DMS79 treated with DMSO at 0.1 percent for 48 hours (cell line): ENCODE data around the gene G0S2.
A peak's percentile ranks its signal among the peaks of the same experiment; 100 is the strongest.

Experiments
- DNase-seq: peaks from one replicate; lab custom pipeline; 2025; lab: John Stamatoyannopoulos, UW

G0S2 gene

GRCh38 chr1:209674957-209675564 is at the start of gene G0S2:
TSS of gene G0S2 (plus strand) at chr1:209675412. CDS start at chr1:209675685, 273 bp downstream.
- DNase-seq: peak; percentile 27

DNA sequence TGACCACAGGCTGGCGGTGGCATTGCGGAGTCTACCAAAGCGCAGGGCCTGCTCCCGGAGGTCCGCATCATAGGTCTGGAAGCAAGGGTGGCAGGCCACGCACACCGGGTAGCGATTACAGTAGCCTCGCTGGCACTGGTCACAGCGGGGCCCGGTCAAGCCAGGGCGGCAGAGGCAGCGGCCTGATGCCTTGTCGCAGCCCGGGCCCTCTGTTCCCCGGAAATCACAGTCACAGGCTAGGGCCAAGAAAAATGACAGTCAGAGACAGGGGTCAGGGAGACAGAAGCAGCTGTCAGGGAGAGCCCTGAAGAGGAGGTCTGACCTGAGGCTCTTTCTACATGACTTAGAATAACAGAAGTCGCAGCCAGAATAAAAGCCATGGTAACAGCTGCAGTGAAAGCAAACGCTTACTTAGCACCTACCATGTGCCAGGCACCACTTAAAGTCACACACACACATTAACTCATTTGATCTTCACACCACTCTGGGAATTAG is 49.4 kb upstream of the G0S2 start:
- DNase-seq: no peak

DNA sequence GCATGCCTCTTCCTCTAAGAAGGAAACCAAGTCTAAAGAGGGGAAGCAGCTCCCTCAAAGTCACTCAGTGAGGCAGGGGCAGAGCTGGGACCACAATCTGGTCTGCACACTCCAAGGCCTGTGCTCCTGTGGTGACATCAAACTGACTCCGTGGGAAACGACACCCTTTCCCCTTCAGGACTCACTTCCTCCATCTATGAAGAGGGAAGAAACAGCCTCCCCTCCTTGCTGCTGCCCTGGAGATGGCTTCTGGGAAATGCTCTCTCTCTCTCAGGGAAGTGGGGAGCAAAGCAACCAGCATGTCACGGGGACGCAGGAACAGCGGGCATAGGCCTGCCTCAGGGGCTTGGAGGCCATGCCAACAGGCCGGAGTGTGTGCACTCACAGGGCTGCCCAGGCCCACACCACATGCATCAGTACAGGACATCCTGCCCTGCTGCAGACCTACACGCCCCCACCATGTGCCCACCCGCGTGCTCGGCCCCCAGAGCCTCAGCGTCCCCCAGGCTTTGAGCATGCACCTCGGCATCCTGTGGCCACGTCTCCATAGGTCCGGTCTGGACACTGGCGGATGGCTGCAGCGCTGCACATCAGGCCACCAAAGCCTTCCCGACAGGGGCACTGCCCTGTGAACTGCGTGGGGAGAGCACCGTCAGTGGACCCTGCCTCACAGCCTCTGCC is 48.7 kb upstream of the G0S2 start:
- DNase-seq: no peak

DNA sequence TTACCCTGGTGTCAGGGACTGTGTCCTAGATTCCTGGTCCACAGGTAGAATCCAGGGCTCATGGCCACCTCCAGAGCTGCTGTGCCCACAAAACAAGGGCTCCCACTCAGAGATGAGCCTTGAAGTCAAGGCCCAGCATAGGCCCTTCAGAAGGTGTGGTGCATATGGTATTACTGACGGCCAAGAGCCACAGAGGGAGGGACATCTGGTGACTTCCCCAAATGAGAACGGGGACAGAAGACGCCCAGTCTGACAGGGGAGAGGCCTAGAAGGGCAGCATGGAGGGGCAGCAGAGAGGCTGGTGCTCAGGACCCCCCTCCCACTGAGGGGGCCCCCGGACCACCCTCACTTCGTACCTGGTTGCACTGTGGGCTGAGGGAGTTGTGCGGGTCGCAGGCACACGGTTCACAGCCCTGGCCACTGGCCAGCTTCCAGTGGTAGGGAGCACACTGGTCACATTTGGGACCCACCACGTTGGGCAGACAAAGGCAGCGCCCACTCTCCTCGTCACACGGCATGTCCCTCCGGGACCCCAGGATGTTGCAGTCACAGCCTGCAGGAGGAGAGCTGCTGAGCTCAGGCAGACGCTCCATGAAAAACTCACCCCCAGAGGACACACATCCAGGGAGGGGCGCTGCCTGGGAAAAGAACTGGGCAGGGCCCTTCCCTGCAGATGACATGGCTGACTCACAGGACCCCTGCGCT is 48.0 kb upstream of the G0S2 start:
- DNase-seq: no peak

- peak; percentile 69 for DNase-seq
These were observed 47.4 kb upstream of the G0S2 start for GRCh38 chr1:209627732-209628196.

DNA sequence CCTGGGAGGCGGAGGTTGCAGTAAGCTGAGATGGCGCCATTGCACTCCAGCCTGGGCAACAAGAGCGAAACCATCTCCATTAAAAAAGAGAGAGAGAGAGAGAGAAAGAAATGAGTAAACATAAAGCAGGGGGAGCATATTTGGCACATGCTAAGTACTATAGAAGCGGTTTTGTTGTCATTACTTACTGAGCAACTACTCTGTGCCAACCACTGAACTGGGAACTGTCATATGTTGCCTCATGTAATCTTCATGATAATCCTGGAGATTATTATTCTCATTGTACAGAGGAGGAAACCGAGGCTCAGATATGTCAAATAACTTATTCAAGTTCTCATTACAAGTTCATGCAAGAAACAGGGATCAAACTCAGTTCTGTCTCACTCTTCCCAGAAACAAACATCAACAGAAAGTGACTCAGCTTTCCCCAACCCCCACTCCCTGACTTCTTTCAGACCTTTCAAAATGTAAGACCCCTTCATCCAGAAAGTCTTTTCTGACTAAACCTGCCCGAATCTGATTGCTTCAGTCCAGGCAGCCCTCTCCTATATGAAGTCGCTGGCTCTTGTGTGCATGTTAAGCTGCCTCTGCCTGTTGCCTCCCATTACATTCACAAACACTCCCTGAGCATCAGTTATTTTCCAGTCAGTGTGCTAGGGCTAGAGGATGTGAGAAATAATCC is 46.5 kb upstream of the G0S2 start:
- no peak for DNase-seq

DNA sequence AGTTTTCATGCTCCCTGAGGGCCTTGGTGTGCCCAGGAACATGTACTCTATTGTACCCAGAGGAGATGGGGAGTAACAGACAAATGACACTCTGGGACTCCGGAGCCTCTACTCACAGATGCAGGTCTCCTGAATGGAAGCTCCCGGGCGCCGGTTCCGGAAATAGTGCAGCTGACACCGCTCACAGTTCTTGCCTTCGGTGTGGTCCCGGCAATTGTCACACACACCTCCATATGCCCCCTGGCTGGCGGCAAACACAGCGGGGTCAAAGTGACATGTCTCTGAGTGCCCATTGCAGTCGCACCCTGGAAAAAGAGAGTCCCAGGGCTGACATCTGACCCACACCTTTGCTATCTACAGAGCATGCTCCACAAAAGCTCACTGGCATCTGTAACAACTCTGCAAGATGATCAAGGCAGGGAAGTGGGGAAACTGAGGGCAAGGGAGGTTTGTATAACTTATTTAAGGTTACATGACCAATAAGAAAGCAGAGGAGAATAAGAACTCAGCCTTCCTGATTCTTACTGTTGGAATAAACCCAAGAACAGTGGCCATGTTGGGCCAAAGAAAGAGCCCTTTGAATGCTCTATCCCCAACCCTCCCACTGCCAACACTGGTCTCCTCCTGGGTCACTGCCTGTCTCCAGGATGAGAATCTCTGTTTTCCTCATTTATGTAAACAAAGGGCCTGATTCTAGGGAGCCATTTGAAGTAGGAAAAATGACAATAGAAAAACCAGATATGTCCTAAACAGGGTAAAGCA is 45.4 kb upstream of the G0S2 start:
- no peak for DNase-seq

DNA sequence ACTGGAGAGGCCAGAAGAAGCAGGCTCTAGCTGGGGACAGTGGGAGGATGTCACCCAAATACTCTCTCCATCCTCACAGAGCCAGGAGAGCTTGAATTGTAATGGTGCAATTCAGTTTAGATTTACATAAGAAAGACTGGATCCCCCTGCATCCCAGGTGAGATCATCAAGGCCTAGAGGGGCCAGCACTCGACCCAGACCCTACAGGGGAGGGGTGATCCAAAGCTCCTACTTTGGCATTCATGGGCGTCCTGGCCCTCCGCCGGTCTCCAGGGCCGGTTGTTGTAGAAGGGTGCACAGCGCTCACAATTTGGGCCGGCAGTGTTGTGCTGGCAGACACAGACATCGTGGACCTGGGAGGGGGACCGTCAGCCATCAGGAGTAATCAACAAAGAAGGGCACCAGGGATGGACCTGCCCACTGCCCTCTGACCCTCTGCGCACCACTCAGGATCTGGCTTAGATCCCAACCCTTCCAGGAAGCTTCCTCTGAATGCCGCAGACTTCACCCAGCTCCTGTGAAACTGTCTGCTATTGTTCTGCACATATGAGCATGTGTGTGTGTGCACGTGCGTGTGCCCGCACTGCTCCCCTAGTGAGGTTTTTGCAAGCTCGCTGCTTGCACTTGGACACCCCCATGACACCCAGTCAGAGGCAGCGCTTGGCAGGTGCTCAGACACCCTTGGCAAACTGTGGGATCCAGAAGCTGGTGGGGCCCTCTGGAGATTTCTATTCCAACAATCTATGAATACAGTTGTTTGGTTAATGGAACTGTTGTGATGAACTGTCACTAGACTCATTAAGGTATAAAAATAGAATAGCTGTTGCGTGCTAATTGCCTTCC is 44.6 kb upstream of the G0S2 start:
- no peak for DNase-seq

DNA sequence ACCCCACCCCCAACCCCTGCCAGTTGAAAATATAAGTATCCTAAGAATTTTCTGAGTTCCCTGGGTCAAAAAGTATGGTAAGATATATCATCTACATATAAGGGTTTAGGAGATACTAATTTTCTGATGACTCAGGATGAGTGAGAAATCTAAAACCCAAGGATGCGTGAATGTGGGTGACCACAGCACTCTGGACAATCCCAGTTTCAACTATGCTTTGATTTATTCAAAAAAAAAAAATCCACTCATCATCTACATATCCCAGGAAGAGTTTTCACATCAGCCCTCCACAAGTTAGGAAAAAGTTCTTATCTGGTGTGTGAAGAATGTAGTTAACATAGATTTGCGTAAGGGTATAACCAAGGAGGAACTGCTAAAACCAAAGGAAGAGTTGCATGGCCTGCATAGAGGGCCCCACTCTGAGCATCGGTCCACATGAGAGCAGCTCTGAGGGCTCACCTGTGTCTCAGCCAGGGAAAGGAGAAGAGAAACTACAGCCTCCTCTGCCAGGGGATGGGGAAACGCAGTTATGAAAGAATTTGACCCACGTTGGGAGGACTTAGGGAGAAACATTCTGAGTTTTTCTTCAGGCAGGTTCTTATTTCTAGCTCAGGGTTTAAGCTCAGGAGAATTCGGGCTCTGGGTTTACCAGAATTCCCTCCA is 41.7 kb upstream of the G0S2 start:
- DNase-seq: no peak

DNA sequence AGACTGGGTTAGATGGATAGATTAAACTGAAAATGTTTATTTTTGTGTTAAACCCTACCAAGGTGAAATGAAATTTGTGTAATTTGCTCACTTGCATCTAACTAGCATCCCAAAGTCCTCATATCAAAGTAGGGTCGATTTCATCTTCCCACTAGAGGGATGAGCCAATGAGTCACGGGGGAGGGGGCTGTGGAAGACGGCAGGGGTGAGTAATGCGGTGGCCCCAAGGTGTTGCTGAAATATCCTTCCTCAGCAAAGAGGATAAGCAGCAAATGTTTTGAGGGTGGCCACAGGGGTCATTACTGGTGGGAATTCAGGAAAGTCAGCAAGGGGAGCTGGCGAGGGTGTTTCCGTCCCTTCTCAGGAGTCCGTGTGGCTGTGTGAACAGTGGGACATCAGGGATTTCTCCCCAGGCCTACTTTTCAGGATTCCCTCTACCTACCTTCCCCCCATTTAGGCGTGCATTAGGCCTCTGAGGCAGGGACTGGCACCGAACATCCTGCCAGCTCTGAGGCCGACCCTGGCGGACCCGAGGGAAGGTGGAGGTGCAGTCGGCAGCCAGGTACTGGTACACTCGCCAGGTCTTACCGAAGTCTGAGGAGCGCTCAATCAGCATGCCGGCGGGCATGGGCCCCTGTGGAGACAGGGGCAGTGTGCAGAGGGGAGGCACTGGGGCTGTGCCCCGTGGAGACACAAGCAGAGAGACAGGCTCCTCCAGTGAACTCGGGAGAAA is 41.0 kb upstream of the G0S2 start:
- no peak for DNase-seq

- no peak for DNase-seq
These were observed 39.4 kb upstream of the G0S2 start for GRCh38 chr1:209635850-209636249.

- no peak for DNase-seq
These were observed 33.4 kb upstream of the G0S2 start for GRCh38 chr1:209641832-209642172.

- no peak for DNase-seq
These were observed 32.4 kb upstream of the G0S2 start for GRCh38 chr1:209642816-209643215.

- no peak for DNase-seq
These were observed 31.8 kb upstream of the G0S2 start for GRCh38 chr1:209643285-209644020.

- DNase-seq: no peak
These were observed 29.4 kb upstream of the G0S2 start for GRCh38 chr1:209645574-209646452.

GRCh38 chr1:209646558-209646957 is 28.7 kb upstream of the G0S2 start:
- DNase-seq: no peak

- DNase-seq: no peak
These were observed 28.1 kb upstream of the G0S2 start for GRCh38 chr1:209647156-209647555.

DNA sequence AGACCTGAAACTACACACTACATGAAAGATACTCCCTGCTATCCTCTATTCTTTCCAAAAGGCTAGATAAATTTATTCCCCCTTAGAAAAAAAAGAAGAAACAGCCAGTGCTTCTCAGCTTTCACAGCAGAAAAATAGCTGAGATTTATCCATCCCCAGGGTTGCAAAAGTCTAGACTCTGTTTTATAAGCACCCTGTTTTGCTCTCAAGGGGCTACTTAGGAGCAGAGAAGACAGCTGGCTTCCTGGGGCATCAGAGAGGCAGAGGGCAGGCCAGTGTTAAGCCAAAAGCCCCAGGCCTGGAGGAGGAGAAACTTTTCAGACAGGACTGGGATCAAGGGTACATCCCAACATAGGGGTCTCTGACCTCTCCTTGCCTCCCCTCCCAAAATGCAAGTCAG is 26.9 kb upstream of the G0S2 start:
- DNase-seq: no peak
